Kidney (tissue), 14 donors: ENCODE results near the gene ADGRL3. TPM values are rescaled to one million over a fixed set of nuclear protein-coding genes. Genes with fewer than 3 reads are reported as not detected.

Experiments used
- DNase-seq, 5 donors: peaks; one replicate each; pipeline ENCODE4 v3.0.0-alpha.2; 2013 to 2020
- FAIRE-seq: peaks from 2 replicates; lab custom pipeline; 2012; peaks lifted over from hg19 to GRCh38; lab: Jason Lieb, UNC
- H3K27ac ChIP-seq, 2 donors: one replicate each; pipeline ENCODE4 v1.7.0; 2013; ENCODE audit warnings: low read depth in 2 of 2, low read length in 2 of 2, inconsistent platforms in 1 of 2
- H3K27me3 ChIP-seq: one replicate; pipeline ENCODE4 v1.7.1; 2013; ENCODE audit warnings: low read length, inconsistent platforms; ENCODE audit not compliant: control insufficient read depth, insufficient read depth
- H3K36me3 ChIP-seq, 3 donors: one replicate each; pipeline versions ENCODE4 v1.7.0 to v1.7.1; 2013; ENCODE audit warnings: low read length in 3 of 3, control low read depth in 1 of 3, inconsistent platforms in 1 of 3; ENCODE audit not compliant: insufficient read depth in 3 of 3, control insufficient read depth in 2 of 3
- H3K4me1 ChIP-seq, 3 donors: one replicate each; pipeline versions ENCODE4 v1.7.0 to v1.7.1; 2013; ENCODE audit warnings: low read length in 3 of 3, inconsistent platforms in 1 of 3, low read depth in 1 of 3; ENCODE audit not compliant: control insufficient read depth in 2 of 3, insufficient read depth in 2 of 3
- H3K4me3 ChIP-seq, 3 donors: one replicate each; pipeline versions ENCODE4 v1.7.0 to v1.8.1; 2013; ENCODE audit warnings: low read length in 3 of 3, control low read depth in 1 of 3, inconsistent platforms in 1 of 3
- H3K9ac ChIP-seq, 3 donors: one replicate each; pipeline versions ENCODE4 v1.7.0 to v1.7.1; 2013; ENCODE audit warnings: low read length in 3 of 3, control low read depth in 1 of 3, inconsistent platforms in 1 of 3
- H3K9me3 ChIP-seq, 3 donors: one replicate each; pipeline versions ENCODE4 v1.7.0 to v1.7.1; 2013; ENCODE audit warnings: low read length in 3 of 3, control low read depth in 1 of 3, inconsistent platforms in 1 of 3; ENCODE audit not compliant: control insufficient read depth in 2 of 3, insufficient read depth in 1 of 3
- CTCF ChIP-seq: IDR thresholded peaks from 3 replicates; pipeline ENCODE4 v1.5.1; 2012; ENCODE audit warnings: mild to moderate bottlenecking, moderate library complexity, borderline replicate concordance; ENCODE audit not compliant: insufficient read depth; ENCODE audit errors: extremely low read depth
- intact Hi-C: fragments of 100-400 bp; cut with DNase I; formaldehyde crosslinking; loops from one replicate; pipeline ENCODE4 v1.11.1; 2022
- polyA plus RNA-seq: library from polyadenylated mRNA; stranded (reverse); fragments of 350-450 nt; fragmentation: Illumina TruSeq; extraction: RNeasy Lipid Tissue Mini Kit (QIAGEN cat#74804); gene quantifications from one replicate; pipeline ENCODE4 v1.2.3, GENCODE V29; 2014; ENCODE audit warnings: low read depth, low replicate concordance; ENCODE audit not compliant: insufficient read depth
- total RNA-seq: library from RNA; stranded (reverse); fragmentation: NEBNext Ultra II Directional; extraction: Animal tissue kit (Norgen Biotek cat#: 25700); gene quantifications from one replicate; pipeline ENCODE4 v1.2.1, GENCODE V29; 2021
- donor health status: control.
- donor health status: control.
- donor health status: control.
- donor health status: control.
- donor health status: control.
- donor health status: DM: yes; HTN: yes; CAD: no.
- donor health status: Normal renal cell carcinoma (clear cell type).

ADGRL3 gene
- total and polyA plus RNA-seq, 2 donors from 2014 or later, result 1.3 to 8.9 TPM

- H3K27me3 ChIP-seq, result no peaks in the 10 kb centered on the region
- no peaks in the 10 kb centered on the region for H3K4me1 ChIP-seq
- no peak for TF ChIP-seq CTCF
- intact Hi-C loops, result no loop called here
- DNase-seq, result no peak
- H3K36me3 ChIP-seq, result no peaks in the 10 kb centered on the region
- FAIRE-seq, result no peak
- H3K9ac ChIP-seq, result no peak overlapping the region
- H3K9me3 ChIP-seq, result no peaks in the 10 kb centered on the region
- no peak overlapping the region for H3K4me3 ChIP-seq
- H3K27ac ChIP-seq, result no peak overlapping the region
These were observed 750.5 kb downstream of the ADGRL3 start for GRCh38 chr4:61950625-61951024.

DNA sequence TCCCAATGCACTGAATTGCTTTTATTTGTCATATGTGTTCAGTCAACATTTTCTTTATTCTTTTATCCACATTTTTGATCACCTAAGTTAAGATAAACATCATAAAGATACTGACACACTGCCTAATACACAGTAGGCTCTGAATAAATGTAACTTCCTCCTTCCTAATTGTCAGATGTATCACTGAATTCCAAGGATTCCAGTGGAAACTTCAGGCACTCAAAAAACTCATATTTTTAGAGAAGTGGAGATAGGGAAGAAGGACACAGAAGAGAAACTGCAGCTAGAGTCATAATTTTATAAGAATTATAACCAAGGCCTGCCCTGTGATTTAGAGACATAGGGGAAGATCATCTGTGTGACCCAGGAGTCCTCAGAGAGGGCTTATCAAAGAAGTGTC lies 753.3 kb downstream of the ADGRL3 start:
- no peaks in the 10 kb centered on the region for H3K36me3 ChIP-seq
- no peaks in the 10 kb centered on the region for H3K9me3 ChIP-seq
- DNase-seq (no peak), FAIRE-seq (no peak)
- H3K9ac ChIP-seq, result no peak overlapping the region
- no peaks in the 10 kb centered on the region for H3K4me1 ChIP-seq
- intact Hi-C loops, result no loop called here
- no peak for TF ChIP-seq CTCF
- H3K27me3 ChIP-seq, result no peaks in the 10 kb centered on the region
- H3K4me3 ChIP-seq, result no peak overlapping the region
- no peak overlapping the region for H3K27ac ChIP-seq

DNA sequence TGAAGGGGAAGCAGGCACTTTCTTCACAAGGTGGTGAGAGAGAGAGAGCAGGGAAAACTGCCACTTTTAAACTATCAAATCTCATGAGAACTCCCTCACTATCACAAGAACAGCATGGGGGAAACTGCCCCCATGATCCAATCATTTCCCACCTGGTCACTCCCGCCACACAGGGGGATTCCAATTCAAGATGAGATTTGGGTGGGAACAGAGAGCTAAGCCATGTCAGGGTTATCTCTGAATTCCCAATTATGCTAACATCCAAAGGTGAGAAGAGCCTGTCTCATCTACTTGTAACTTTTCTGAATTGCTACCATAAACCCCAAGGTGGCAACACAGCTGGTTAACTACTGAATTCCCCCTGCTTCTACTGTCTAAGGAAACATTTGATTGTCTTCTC lies 758.5 kb downstream of the ADGRL3 start:
- no peak for FAIRE-seq
- intact Hi-C loops, result no loop called here
- no peak overlapping the region for H3K27ac ChIP-seq

More for the DNA sequence above, 758.5 kb downstream of the ADGRL3 start:
- Histone ChIP-seq H3K9me3 (no peaks in the 10 kb centered on the region), H3K9ac (no peak overlapping the region), H3K4me1 (no peaks in the 10 kb centered on the region), H3K36me3 (no peaks in the 10 kb centered on the region), H3K4me3 (no peak overlapping the region), H3K27me3 (no peaks in the 10 kb centered on the region)
- no peak for DNase-seq
- no peak for TF ChIP-seq CTCF
